ENCODE data around the gene MSI2. TPM values are rescaled to one million over a fixed set of nuclear protein-coding genes. Genes with fewer than 3 reads are reported as not detected.

The MSI2 gene
- total and polyA plus RNA-seq, 2 experiments from 2014 or later, result 18.9 to 41.8 TPM

DNA sequence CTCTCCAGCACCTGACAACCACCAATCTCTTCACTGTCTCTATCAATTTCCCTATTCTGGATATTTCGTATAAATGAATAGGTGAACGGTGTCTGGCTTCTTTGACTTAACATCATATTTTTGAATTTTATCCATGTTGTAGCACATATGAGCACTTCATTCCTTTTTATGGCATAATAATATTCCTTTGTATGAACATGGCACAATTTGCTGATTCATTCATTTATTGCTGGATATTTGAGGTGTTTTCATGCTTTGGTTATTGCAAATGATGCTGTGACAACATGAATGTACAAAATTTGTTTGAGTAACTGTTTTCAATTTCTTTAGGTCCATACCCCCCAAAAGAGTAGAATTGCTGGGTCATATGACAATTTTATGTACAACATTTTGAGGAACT lies 476.8 kb downstream of the MSI2 start (continued):
- TF ChIP-seq, protein P1, sequence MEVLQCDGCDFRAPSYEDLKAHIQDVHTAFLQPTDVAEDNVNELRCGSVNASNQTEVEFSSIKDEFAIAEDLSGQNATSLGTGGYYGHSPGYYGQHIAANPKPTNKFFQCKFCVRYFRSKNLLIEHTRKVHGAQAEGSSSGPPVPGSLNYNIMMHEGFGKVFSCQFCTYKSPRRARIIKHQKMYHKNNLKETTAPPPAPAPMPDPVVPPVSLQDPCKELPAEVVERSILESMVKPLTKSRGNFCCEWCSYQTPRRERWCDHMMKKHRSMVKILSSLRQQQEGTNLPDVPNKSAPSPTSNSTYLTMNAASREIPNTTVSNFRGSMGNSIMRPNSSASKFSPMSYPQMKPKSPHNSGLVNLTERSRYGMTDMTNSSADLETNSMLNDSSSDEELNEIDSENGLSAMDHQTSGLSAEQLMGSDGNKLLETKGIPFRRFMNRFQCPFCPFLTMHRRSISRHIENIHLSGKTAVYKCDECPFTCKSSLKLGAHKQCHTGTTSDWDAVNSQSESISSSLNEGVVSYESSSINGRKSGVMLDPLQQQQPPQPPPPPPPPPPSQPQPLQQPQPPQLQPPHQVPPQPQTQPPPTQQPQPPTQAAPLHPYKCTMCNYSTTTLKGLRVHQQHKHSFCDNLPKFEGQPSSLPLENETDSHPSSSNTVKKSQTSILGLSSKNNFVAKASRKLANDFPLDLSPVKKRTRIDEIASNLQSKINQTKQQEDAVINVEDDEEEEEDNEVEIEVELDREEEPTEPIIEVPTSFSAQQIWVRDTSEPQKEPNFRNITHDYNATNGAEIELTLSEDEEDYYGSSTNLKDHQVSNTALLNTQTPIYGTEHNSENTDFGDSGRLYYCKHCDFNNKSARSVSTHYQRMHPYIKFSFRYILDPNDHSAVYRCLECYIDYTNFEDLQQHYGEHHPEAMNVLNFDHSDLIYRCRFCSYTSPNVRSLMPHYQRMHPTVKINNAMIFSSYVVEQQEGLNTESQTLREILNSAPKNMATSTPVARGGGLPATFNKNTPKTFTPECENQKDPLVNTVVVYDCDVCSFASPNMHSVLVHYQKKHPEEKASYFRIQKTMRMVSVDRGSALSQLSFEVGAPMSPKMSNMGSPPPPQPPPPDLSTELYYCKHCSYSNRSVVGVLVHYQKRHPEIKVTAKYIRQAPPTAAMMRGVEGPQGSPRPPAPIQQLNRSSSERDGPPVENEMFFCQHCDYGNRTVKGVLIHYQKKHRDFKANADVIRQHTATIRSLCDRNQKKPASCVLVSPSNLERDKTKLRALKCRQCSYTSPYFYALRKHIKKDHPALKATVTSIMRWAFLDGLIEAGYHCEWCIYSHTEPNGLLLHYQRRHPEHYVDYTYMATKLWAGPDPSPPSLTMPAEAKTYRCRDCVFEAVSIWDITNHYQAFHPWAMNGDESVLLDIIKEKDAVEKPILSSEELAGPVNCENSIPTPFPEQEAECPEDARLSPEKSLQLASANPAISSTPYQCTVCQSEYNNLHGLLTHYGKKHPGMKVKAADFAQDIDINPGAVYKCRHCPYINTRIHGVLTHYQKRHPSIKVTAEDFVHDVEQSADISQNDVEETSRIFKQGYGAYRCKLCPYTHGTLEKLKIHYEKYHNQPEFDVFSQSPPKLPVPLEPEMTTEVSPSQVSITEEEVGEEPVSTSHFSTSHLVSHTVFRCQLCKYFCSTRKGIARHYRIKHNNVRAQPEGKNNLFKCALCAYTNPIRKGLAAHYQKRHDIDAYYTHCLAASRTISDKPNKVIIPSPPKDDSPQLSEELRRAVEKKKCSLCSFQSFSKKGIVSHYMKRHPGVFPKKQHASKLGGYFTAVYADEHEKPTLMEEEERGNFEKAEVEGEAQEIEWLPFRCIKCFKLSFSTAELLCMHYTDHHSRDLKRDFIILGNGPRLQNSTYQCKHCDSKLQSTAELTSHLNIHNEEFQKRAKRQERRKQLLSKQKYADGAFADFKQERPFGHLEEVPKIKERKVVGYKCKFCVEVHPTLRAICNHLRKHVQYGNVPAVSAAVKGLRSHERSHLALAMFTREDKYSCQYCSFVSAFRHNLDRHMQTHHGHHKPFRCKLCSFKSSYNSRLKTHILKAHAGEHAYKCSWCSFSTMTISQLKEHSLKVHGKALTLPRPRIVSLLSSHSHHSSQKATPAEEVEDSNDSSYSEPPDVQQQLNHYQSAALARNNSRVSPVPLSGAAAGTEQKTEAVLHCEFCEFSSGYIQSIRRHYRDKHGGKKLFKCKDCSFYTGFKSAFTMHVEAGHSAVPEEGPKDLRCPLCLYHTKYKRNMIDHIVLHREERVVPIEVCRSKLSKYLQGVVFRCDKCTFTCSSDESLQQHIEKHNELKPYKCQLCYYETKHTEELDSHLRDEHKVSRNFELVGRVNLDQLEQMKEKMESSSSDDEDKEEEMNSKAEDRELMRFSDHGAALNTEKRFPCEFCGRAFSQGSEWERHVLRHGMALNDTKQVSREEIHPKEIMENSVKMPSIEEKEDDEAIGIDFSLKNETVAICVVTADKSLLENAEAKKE (CRISPR knock-in tag; IDR thresholded peaks at IDR 0.05), result no peak
- no peak for TF ChIP-seq ZNF331 (CRISPR knock-in tag; IDR thresholded peaks at IDR 0.05; ENCODE audit: low read depth)
- TF ChIP-seq, protein P2, sequence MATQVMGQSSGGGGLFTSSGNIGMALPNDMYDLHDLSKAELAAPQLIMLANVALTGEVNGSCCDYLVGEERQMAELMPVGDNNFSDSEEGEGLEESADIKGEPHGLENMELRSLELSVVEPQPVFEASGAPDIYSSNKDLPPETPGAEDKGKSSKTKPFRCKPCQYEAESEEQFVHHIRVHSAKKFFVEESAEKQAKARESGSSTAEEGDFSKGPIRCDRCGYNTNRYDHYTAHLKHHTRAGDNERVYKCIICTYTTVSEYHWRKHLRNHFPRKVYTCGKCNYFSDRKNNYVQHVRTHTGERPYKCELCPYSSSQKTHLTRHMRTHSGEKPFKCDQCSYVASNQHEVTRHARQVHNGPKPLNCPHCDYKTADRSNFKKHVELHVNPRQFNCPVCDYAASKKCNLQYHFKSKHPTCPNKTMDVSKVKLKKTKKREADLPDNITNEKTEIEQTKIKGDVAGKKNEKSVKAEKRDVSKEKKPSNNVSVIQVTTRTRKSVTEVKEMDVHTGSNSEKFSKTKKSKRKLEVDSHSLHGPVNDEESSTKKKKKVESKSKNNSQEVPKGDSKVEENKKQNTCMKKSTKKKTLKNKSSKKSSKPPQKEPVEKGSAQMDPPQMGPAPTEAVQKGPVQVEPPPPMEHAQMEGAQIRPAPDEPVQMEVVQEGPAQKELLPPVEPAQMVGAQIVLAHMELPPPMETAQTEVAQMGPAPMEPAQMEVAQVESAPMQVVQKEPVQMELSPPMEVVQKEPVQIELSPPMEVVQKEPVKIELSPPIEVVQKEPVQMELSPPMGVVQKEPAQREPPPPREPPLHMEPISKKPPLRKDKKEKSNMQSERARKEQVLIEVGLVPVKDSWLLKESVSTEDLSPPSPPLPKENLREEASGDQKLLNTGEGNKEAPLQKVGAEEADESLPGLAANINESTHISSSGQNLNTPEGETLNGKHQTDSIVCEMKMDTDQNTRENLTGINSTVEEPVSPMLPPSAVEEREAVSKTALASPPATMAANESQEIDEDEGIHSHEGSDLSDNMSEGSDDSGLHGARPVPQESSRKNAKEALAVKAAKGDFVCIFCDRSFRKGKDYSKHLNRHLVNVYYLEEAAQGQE (IDR thresholded peaks at IDR 0.05; ENCODE audit: unreplicated experiment), result no peak

Small RNA genes lying within 50 kb of the gene (small RNA-seq; reads per million reads assigned to genes)
- gene RN7SL449P (ENCODE audit: low replicate concordance) (not detected), gene RNU7-134P (ENCODE audit: low replicate concordance) (not detected)

Other genes with a start within 250 kb of the MSI2 start
- gene AKAP1, start 171.3 kb upstream of the MSI2 start, total RNA-seq (2014; rRNA removed; shearing (Covaris generic)), result 34.9 and 45.9 TPM in 2 replicates
- gene AKAP1, start 171.3 kb upstream of the MSI2 start, polyA plus RNA-seq (2016; fragmentation: Nextera tagmentation; extraction: Ambion mirVana), result 19.6 and 23.4 TPM in 2 replicates

Measured in GM23338 (cell line).